Fibroblast of lung (primary cell): ENCODE measurements around the gene APH1B. TPM values are rescaled to one million over a fixed set of nuclear protein-coding genes. Genes with fewer than 3 reads are reported as not detected.
"Not testable (repeated sequence)": the region's sequence is repeated elsewhere in the genome, so short reads cannot be mapped to it uniquely, and the experiment has no call there.

Source experiments
- DNase-seq, 2 donors: peaks; one replicate each; pipeline versions ENCODE4 v3.0.0 to v3.0.0-alpha.2; 2010; ENCODE audit warnings: low read depth in 2 of 2
- H2AFZ ChIP-seq: 2 replicates; pipeline ENCODE4 v1.5.1; 2012; ENCODE audit warnings: low read length, control low read depth, inconsistent platforms
- H3K27ac ChIP-seq: 2 replicates; pipeline ENCODE4 v1.5.1; 2011; ENCODE audit warnings: low read length, control low read depth; ENCODE audit not compliant: insufficient read depth
- H3K27me3 ChIP-seq: 2 replicates; pipeline ENCODE4 v1.5.1; 2011; ENCODE audit warnings: mild to moderate bottlenecking, low read length; ENCODE audit not compliant: control insufficient read depth, insufficient read depth
- H3K36me3 ChIP-seq: 2 replicates; pipeline ENCODE4 v1.5.1; 2011; ENCODE audit warnings: low read length; ENCODE audit not compliant: control insufficient read depth, insufficient read depth
- H3K4me1 ChIP-seq: 2 replicates; pipeline ENCODE4 v1.5.1; 2011; ENCODE audit warnings: low read length; ENCODE audit not compliant: control insufficient read depth, insufficient read depth; ENCODE audit errors: extremely low read depth
- H3K4me2 ChIP-seq: 2 replicates; pipeline ENCODE4 v1.5.1; 2011; ENCODE audit warnings: low read length, control low read depth; ENCODE audit not compliant: insufficient read depth; ENCODE audit errors: extremely low read depth
- H3K4me3 ChIP-seq, 4 experiments: fragments of 200-600 bp in 1 of 4; sonication (generic) in 1 of 4; replicated peaks in 1 of 4; 2 replicates each; pipeline ENCODE4 v1.5.1; 2011 to 2016; ENCODE audit warnings: low read length in 4 of 4, low read depth in 3 of 4, mild to moderate bottlenecking in 3 of 4, control low read depth in 2 of 4, inconsistent platforms in 1 of 4, mixed read lengths in 1 of 4; ENCODE audit not compliant: insufficient read depth in 1 of 4; ENCODE audit errors: control extremely low read depth in 1 of 4
- H3K79me2 ChIP-seq: 2 replicates; pipeline ENCODE4 v1.5.1; 2012; ENCODE audit warnings: mild to moderate bottlenecking, low read length, inconsistent platforms; ENCODE audit not compliant: control insufficient read depth, insufficient read depth
- H3K9ac ChIP-seq: 2 replicates; pipeline ENCODE4 v1.5.1; 2011; ENCODE audit warnings: mild to moderate bottlenecking, low read length, control low read depth; ENCODE audit not compliant: insufficient read depth
- H3K9me3 ChIP-seq: 2 replicates; pipeline ENCODE4 v1.5.1; 2012; ENCODE audit warnings: low read depth, low read length; ENCODE audit not compliant: control insufficient read depth, insufficient read depth
- H4K20me1 ChIP-seq: 2 replicates; pipeline ENCODE4 v1.5.1; 2011; ENCODE audit warnings: low read length; ENCODE audit not compliant: control insufficient read depth, insufficient read depth; ENCODE audit errors: extremely low read depth
- CTCF ChIP-seq, 2 donors: IDR thresholded peaks in 1 of 2; conservative IDR thresholded peaks in 1 of 2; 1 replicate in 1 of 2; 2 replicates in 1 of 2; pipeline ENCODE4 v1.5.1; 2011 to 2012; ENCODE audit warnings: low read length in 2 of 2, control low read depth in 1 of 2, inconsistent platforms in 1 of 2, low read depth in 1 of 2, mild to moderate bottlenecking in 1 of 2
- EZH2 ChIP-seq: IDR thresholded peaks from 2 replicates; pipeline ENCODE4 v1.5.1; 2012; ENCODE audit warnings: low read length, control low read depth, mild to moderate bottlenecking; ENCODE audit errors: missing control alignments
- polyA plus RNA-seq, 2 donors: library from polyadenylated mRNA; depleted of rRNA in 1 of 2; stranded (reverse) in 1 of 2; unstranded in 1 of 2; fragments of >200 nt; gene quantifications; 2 replicates each; pipeline ENCODE4 v1.2.1, GENCODE V29; 2011 to 2012; ENCODE audit warnings: missing spikeins in 1 of 2
- total RNA-seq: library from RNA; depleted of rRNA; stranded (reverse); fragments of >200 nt; gene quantifications from 2 replicates; pipeline ENCODE4 v1.2.1, GENCODE V29; 2014

Gene APH1B
- total and polyA plus RNA-seq, 2 donors (not counting 1 experiment from before 2014, with no cell fraction given) = 23.5 to 32.2 TPM

- DNase-seq = peak; percentile 89 to 93
- Histone ChIP-seq H3K4me1 (peaks cover 36% of the 10 kb centered on the region), H3K9me3 (no peaks in the 10 kb centered on the region), H3K36me3 (no peaks in the 10 kb centered on the region), H3K4me2 (peak overlapping the region; percentile 68), H3K4me3 (peak overlapping the region in 3 of 4 experiments; percentile 1 to 38 (median 11)), H3K27me3 (no peaks in the 10 kb centered on the region), H4K20me1 (no peaks in the 10 kb centered on the region), H3K79me2 (peaks cover 23% of the 10 kb centered on the region), H3K9ac (peak overlapping the region; percentile 29), H3K27ac (peak overlapping the region; percentile 82), H2AFZ (no peak overlapping the region)
- TF ChIP-seq CTCF (conservative IDR thresholded peaks at IDR 0.05 in 1 of 2, IDR thresholded peaks at IDR 0.05 in 1 of 2; ENCODE audit: low read depth in 1 of 2, low read length in 2 of 2) = no peak
- no peak for TF ChIP-seq EZH2
Observed at GRCh38 chr15:63233667-63234423, 43.6 kb upstream of the APH1B start.

- peak overlapping the region; percentile 68 for H3K4me2 ChIP-seq
- H3K9me3 ChIP-seq = no peaks in the 10 kb centered on the region
- TF ChIP-seq CTCF (conservative IDR thresholded peaks at IDR 0.05 in 1 of 2, IDR thresholded peaks at IDR 0.05 in 1 of 2; ENCODE audit: low read depth in 1 of 2, low read length in 2 of 2) (no peak), EZH2 (no peak)
- peak; percentile 80 to 90 for DNase-seq
- no peaks in the 10 kb centered on the region for H4K20me1 ChIP-seq
- no peak overlapping the region for H2AFZ ChIP-seq
- peaks cover 23% of the 10 kb centered on the region for H3K79me2 ChIP-seq
- H3K4me1 ChIP-seq = peaks cover 37% of the 10 kb centered on the region
- H3K4me3 ChIP-seq = peak overlapping the region in 1 of 4 experiments; percentile 8
- peak overlapping the region; percentile 82 for H3K27ac ChIP-seq
- H3K9ac ChIP-seq = peak overlapping the region; percentile 29
- no peaks in the 10 kb centered on the region for H3K27me3 ChIP-seq
- H3K36me3 ChIP-seq = no peaks in the 10 kb centered on the region
Observed at GRCh38 chr15:63234451-63234870, 42.9 kb upstream of the APH1B start.

- no peak overlapping the region for H3K4me3 ChIP-seq
- no peak overlapping the region for H3K4me2 ChIP-seq
- peaks cover 30% of the 10 kb centered on the region for H3K79me2 ChIP-seq
- no peaks in the 10 kb centered on the region for H3K9me3 ChIP-seq
- H3K27me3 ChIP-seq = no peaks in the 10 kb centered on the region
- H3K36me3 ChIP-seq = no peaks in the 10 kb centered on the region
- no peak for TF ChIP-seq CTCF (conservative IDR thresholded peaks at IDR 0.05 in 1 of 2, IDR thresholded peaks at IDR 0.05 in 1 of 2; ENCODE audit: low read depth in 1 of 2, low read length in 2 of 2)
- no peak overlapping the region for H3K27ac ChIP-seq
- H3K4me1 ChIP-seq = peaks cover 36% of the 10 kb centered on the region
- H4K20me1 ChIP-seq = no peaks in the 10 kb centered on the region
- H3K9ac ChIP-seq = no peak overlapping the region
- H2AFZ ChIP-seq = no peak overlapping the region
- peak; percentile 89 to 93 for DNase-seq
Observed at GRCh38 chr15:63236272-63236671, 41.1 kb upstream of the APH1B start.

GRCh38 chr15:63237086-63237485 is 40.3 kb upstream of the APH1B start:
- H4K20me1 ChIP-seq, H3K4me3 ChIP-seq, H3K9me3 ChIP-seq, H2AFZ ChIP-seq, H3K9ac ChIP-seq, H3K27ac ChIP-seq, H3K4me2 ChIP-seq, DNase-seq, H3K36me3 ChIP-seq, H3K27me3 ChIP-seq: not testable (repeated sequence)
- Histone ChIP-seq H3K79me2 (peaks cover 29% of the 10 kb centered on the region), H3K4me1 (peaks cover 31% of the 10 kb centered on the region)
